ENCODE results near the gene CUEDC2. TPM values are rescaled to one million over a fixed set of nuclear protein-coding genes. Genes with fewer than 3 reads are reported as not detected.

The CUEDC2 gene
- total and polyA plus RNA-seq, 10 of the 15 experiments (the other 5 are each of a cell fraction or from before 2014, with no cell fraction given), result 20.4 to 121 (median 75.0) TPM

DNA sequence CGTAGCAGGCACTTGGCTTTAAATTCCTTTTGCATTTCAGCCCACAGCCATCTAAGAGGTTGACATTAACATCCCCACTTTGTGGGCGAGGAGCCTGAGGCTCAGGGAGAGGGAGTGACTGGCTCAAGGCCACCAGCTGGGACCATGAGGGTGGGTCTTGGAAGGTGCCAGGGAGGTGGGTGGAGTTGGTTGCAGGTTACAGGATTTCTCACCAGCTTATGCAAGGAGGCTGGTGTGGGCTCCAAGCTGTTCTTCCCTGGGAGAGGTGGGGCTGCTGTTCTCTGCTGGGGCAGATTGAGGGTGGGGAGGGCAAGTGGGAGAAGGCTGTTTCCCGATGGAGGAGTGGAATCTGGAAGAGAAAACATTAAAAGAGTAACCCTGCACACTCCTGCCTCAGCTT lies 33.1 kb upstream of the CUEDC2 start:
- H3K4me2 ChIP-seq (ENCODE audit: control insufficient read depth, insufficient read depth), result no peak overlapping the region
- no peaks in the 10 kb centered on the region for H3K79me2 ChIP-seq (ENCODE audit: control insufficient read depth, insufficient read depth, low read length)
- H4K20me1 ChIP-seq (ENCODE audit: control insufficient read depth, insufficient read depth), result no peaks in the 10 kb centered on the region
- H3K4me3 ChIP-seq, result no peak overlapping the region
- in situ Hi-C loops (cut with MboI), result no loop called here
- ATAC-seq (no peak), DNase-seq (ENCODE audit: low read depth, low spot score) (no peak), FAIRE-seq (no peak)
- H3K27me3 ChIP-seq (replicated peaks in 1 of 2; ENCODE audit: control insufficient read depth in 2 of 2, insufficient read depth in 2 of 2, low read length in 1 of 2), result no peaks in the 10 kb centered on the region
- 63% methylated on average over 3 of the region's 3 CpGs for WGBS (ENCODE audit: insufficient coverage, insufficient replicate concordance, low lambda C conversion rate, missing lambda C conversion rate)
- peaks cover 16% of the 10 kb centered on the region for H3K4me1 ChIP-seq (ENCODE audit: control insufficient read depth, insufficient read depth, low read length)
- no peak overlapping the region for H3K27ac ChIP-seq (ENCODE audit: control insufficient read depth, insufficient read depth)
- no TSS peak for BruUV-seq (replicated peaks)
- SMC1A ChIA-PET (ENCODE audit: uncharacterized antibody, unreplicated experiment), result no interaction called here
- POLR2A ChIA-PET, result interaction anchor here (0.7 kb wide), 1 partner anchor 11 kb away, joined by 4 read pairs; no protein-coding TSS in a partner anchor
- intact Hi-C loops (cut with micrococcal nuclease; ENCODE audit: unreplicated experiment), result no loop called here
- no peak overlapping the region for H3K9ac ChIP-seq (ENCODE audit: control insufficient read depth, insufficient read depth, low read length)
- CTCF ChIA-PET, result interaction anchor here (1.4 kb wide), 1 partner anchor 235 kb away, joined by 3 read pairs; no protein-coding TSS in a partner anchor
- no peaks in the 10 kb centered on the region for H3K9me3 ChIP-seq (replicated peaks; ENCODE audit: control insufficient read depth, insufficient read depth, low read length)
- RAD21 ChIA-PET (ENCODE audit: unreplicated experiment), result no interaction called here
- H3K36me3 ChIP-seq (ENCODE audit: control insufficient read depth in 2 of 2, insufficient read depth in 2 of 2, low read length in 1 of 2), result no peaks in the 10 kb centered on the region
- no peak overlapping the region for H2AFZ ChIP-seq (ENCODE audit: control insufficient read depth, low read depth, low read length)
- TF ChIP-seq, protein P1, sequence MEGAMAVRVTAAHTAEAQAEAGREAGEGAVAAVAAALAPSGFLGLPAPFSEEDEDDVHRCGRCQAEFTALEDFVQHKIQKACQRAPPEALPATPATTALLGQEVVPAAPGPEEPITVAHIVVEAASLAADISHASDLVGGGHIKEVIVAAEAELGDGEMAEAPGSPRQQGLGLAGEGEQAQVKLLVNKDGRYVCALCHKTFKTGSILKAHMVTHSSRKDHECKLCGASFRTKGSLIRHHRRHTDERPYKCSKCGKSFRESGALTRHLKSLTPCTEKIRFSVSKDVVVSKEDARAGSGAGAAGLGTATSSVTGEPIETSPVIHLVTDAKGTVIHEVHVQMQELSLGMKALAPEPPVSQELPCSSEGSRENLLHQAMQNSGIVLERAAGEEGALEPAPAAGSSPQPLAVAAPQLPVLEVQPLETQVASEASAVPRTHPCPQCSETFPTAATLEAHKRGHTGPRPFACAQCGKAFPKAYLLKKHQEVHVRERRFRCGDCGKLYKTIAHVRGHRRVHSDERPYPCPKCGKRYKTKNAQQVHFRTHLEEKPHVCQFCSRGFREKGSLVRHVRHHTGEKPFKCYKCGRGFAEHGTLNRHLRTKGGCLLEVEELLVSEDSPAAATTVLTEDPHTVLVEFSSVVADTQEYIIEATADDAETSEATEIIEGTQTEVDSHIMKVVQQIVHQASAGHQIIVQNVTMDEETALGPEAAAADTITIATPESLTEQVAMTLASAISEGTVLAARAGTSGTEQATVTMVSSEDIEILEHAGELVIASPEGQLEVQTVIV (IDR thresholded peaks at IDR 0.05; ENCODE audit: borderline replicate concordance, partially characterized antibody), result no peak
- TF ChIP-seq ELK1 (IDR thresholded peaks at IDR 0.05; ENCODE audit: low read depth, low read length) (no peak), RCOR1 (conservative IDR thresholded peaks at IDR 0.05; ENCODE audit: low read depth, low read length) (no peak), SREBF2 (IDR thresholded peaks at IDR 0.05; ENCODE audit: low read length) (no peak), NR2C2 (IDR thresholded peaks at IDR 0.05; ENCODE audit: borderline replicate concordance, control insufficient read depth, insufficient read length, low read depth) (no peak), CTCF (IDR thresholded peaks at IDR 0.05 in 2 of 3, conservative IDR thresholded peaks at IDR 0.05 in 1 of 3; ENCODE audit: control insufficient read depth in 2 of 3, extremely low read depth in 1 of 3, insufficient read depth in 1 of 3, low read depth in 3 of 3, low read length in 3 of 3) (no peak), CBX3 (IDR thresholded peaks at IDR 0.05; ENCODE audit: borderline replicate concordance, low read depth) (no peak), NFYA (IDR thresholded peaks at IDR 0.05; ENCODE audit: borderline replicate concordance, low read depth, low read length) (no peak), SIX5 (IDR thresholded peaks at IDR 0.05; ENCODE audit: low read depth, low read length, severe bottlenecking) (no peak), YBX1 (IDR thresholded peaks at IDR 0.05) (no peak), EGR1 (IDR thresholded peaks at IDR 0.05; ENCODE audit: borderline replicate concordance in 1 of 2, low read depth in 2 of 2, low read length in 2 of 2) (no peak)
- TF ChIP-seq, protein P2, sequence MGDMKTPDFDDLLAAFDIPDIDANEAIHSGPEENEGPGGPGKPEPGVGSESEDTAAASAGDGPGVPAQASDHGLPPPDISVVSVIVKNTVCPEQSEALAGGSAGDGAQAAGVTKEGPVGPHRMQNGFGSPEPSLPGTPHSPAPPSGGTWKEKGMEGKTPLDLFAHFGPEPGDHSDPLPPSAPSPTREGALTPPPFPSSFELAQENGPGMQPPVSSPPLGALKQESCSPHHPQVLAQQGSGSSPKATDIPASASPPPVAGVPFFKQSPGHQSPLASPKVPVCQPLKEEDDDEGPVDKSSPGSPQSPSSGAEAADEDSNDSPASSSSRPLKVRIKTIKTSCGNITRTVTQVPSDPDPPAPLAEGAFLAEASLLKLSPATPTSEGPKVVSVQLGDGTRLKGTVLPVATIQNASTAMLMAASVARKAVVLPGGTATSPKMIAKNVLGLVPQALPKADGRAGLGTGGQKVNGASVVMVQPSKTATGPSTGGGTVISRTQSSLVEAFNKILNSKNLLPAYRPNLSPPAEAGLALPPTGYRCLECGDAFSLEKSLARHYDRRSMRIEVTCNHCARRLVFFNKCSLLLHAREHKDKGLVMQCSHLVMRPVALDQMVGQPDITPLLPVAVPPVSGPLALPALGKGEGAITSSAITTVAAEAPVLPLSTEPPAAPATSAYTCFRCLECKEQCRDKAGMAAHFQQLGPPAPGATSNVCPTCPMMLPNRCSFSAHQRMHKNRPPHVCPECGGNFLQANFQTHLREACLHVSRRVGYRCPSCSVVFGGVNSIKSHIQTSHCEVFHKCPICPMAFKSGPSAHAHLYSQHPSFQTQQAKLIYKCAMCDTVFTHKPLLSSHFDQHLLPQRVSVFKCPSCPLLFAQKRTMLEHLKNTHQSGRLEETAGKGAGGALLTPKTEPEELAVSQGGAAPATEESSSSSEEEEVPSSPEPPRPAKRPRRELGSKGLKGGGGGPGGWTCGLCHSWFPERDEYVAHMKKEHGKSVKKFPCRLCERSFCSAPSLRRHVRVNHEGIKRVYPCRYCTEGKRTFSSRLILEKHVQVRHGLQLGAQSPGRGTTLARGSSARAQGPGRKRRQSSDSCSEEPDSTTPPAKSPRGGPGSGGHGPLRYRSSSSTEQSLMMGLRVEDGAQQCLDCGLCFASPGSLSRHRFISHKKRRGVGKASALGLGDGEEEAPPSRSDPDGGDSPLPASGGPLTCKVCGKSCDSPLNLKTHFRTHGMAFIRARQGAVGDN (IDR thresholded peaks at IDR 0.05), result no peak
